EL (cell line): ENCODE measurements around the gene RSPRY1.

Experiments used
- DNase-seq: peaks from one replicate; pipeline ENCODE4 v3.0.0-alpha.2; 2016

Gene RSPRY1

GRCh38 chr16:57276596-57276995 lies 90.5 kb downstream of the RSPRY1 start:
- DNase-seq, result no peak

DNA sequence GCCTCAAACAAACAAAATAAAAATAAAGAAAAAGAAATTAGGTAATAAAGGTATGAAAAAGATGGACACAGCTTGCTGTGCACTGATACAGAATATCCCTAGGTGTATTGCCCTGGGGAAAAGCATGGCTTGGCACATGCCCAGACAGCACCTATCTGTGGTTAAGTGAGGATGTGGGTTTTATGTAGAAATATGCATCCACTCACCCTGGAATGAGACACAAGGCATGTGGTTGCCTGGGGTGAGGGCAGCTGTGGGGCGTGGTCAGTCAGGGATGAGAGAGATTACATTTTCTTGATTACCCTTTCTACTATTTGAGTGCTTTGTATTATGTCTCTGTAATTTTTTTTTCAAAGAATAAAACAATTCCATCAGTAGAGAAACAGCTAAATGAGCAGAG lies 91.5 kb downstream of the RSPRY1 start:
- DNase-seq, result peak; percentile 86

GRCh38 chr16:57278494-57278893 lies 92.4 kb downstream of the RSPRY1 start:
- DNase-seq, result no peak

GRCh38 chr16:57279780-57280638 lies 93.9 kb downstream of the RSPRY1 start:
- DNase-seq, result no peak

DNA sequence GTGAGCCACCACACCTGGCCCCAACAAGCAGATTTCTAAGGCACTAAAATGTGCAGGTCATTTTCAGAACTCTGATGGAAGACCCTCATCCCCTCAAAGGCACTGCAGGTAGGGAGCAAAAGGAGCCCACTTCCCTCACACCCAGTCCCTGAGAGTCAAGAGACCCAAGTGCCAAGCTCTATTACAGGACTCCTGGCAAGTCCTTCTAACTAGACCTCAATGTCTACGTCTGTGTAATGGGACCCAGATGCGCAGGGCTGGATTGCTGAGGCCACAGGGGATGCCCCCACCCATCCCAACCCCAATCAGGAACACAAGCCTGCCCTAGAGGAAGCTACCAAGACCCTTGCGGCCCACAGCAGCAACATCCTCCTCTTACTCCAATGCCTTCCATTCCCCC lies 95.7 kb downstream of the RSPRY1 start:
- no peak for DNase-seq

GRCh38 chr16:57282510-57283213 lies 96.5 kb downstream of the RSPRY1 start:
- DNase-seq, result no peak

- DNase-seq, result no peak
Observed at GRCh38 chr16:57283214-57283958, 97.3 kb downstream of the RSPRY1 start.

DNA sequence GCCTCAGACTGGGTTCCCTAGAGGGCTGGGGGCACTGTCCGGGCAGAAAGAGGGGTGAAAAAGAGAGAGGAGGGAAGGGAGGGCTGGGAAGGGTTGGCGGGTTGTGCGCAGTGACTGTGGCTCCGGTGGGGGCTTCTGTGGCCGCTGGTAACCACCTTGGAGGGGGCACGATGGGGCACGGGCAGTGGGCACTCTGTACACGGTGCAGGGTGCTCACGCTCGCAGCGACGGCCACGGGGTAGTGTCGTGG lies 97.8 kb downstream of the RSPRY1 start:
- DNase-seq, result no peak

DNA sequence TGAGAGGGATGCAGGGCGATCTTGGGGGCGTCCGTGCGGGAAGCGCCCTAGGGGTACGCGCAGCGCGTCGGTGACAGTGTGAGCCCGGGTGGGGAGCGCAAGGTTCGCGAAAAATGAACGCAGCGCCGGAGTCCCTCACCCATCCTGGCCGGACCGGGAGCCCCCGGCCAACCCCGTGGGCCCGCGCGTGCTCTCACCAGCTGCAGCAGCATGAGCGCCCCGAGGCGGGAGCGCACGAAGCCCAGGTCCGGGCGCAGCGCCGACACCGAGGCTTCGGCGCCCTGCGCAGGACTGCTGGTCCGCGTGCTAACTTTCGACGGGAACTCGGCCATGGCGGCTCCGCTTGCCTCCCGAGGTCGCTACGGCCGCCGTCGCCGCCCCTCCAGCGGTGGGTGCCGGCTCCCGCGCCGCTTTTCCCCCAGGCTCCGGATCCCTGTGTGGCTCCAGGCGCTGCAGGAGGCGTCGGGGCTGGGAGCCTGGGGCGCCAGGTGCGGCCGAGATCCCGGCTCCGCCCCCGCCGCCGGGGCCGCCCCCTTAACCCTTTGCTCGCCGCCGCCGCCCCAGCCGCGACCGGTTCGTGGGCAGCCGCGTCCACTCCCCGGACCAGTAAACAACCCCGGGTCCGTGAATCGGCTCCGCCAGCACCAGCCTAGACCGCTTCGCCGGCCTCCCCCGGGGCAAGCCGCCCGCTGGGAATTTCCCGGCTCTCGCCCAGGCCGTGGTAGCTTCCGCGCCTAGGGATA lies 98.3 kb downstream of the RSPRY1 start, which contains the start of gene PLLP:
PLLP (minus strand) TSS at position 464 of the 743 bp plus-strand sequence; CDS start at position 332, 132 bp downstream.
- peak; percentile 49 for DNase-seq

- no peak for DNase-seq
Observed at GRCh38 chr16:57284952-57285363, 98.8 kb downstream of the RSPRY1 start.

DNA sequence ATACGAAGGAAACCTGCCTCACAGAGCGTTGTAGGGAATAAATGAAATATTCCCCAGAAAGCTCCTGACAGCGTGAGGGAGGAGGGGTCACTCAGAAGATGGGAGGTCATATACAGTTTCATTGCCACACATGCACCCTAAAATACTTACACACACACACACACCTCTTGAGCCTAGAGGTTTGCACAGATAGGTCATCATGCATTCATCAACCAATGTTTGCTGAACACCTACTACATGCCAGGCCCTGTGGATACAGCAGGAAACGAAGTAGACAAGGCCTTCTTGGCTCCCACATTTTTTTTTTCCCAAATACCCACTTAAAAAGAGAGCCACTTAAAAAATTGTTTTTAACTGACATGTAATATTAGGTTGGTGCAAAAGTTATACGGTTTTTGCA lies 99.2 kb downstream of the RSPRY1 start:
- no peak for DNase-seq

DNA sequence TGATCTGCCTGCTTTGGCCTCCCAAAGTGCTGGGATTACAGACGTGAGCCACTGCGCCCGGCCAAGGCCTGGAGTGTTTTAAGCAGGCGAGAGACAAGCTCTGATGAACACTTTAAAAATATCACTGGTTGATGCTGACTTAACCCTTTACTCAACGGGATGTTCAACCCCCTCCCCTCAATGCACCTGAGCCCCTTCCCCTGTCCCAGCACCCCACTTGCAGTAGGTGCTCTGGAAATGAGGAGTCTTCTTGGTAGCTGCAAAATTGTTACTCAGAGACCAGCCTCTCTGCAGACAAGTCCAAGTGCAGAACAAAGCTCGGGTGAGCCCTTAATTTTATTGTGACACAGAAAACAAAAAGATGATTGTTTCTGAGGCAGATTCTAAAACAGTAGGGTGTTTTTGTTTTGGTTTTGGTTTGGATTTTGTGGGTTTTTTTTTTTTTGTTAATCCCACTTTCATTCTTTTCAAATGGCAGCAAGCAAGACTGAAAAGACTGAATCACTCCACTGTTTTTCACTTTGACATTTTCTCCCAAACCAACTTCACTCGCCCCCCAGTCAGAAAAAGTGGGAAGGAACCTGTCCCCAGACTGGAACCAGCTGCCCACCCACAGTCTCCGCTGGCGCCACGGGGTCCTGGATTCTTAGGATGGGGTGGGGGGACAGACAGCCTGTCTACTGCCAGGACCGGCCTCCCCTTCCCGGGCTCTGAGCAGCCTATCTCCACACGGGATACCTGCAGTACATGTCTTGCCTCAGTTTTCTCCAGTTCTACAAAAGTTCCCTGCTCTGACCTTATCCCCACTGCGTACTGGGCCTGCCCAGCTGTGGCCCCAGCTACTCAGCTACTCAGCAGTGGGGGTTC lies 103.5 kb downstream of the RSPRY1 start:
- no peak for DNase-seq
